ENCODE data around the gene CENPS.

GRCh38 chr1:10456661-10457060 lies 26.4 kb downstream of the CENPS start:
- TF ChIP-seq CTCF (IDR thresholded peaks at IDR 0.05): no peak
- no peak for TF ChIP-seq POLR2A (IDR thresholded peaks at IDR 0.05)

Measured in Peyer's patch (tissue), 4 donors.